ENCODE results near the gene SFTPD.

GRCh38 chr10:79943871-79944270 lies 5.0 kb downstream of the SFTPD start:
- TF ChIP-seq EZH2 (IDR thresholded peaks at IDR 0.05) (no peak), POLR2AphosphoS5 (IDR thresholded peaks at IDR 0.05; ENCODE audit: borderline replicate concordance, low read depth, low read length) (no peak)

Data from SK-N-MC (cell line).